ELF-1 (cell line): Measurements from ENCODE around the gene MYO5B.
"Not testable (repeated sequence)": the region's sequence is repeated elsewhere in the genome, so short reads cannot be mapped to it uniquely, and the experiment has no call there.

Source experiments
- DNase-seq: peaks from one replicate; pipeline ENCODE4 v3.0.0-alpha.2; 2016; ENCODE audit warnings: low read depth, low spot score

MYO5B gene

GRCh38 chr18:49799806-49800205 is 395.1 kb downstream of the MYO5B start:
- not testable (repeated sequence) for DNase-seq

- no peak for DNase-seq
Measured at GRCh38 chr18:49798001-49798400, 396.9 kb downstream of the MYO5B start.

DNA sequence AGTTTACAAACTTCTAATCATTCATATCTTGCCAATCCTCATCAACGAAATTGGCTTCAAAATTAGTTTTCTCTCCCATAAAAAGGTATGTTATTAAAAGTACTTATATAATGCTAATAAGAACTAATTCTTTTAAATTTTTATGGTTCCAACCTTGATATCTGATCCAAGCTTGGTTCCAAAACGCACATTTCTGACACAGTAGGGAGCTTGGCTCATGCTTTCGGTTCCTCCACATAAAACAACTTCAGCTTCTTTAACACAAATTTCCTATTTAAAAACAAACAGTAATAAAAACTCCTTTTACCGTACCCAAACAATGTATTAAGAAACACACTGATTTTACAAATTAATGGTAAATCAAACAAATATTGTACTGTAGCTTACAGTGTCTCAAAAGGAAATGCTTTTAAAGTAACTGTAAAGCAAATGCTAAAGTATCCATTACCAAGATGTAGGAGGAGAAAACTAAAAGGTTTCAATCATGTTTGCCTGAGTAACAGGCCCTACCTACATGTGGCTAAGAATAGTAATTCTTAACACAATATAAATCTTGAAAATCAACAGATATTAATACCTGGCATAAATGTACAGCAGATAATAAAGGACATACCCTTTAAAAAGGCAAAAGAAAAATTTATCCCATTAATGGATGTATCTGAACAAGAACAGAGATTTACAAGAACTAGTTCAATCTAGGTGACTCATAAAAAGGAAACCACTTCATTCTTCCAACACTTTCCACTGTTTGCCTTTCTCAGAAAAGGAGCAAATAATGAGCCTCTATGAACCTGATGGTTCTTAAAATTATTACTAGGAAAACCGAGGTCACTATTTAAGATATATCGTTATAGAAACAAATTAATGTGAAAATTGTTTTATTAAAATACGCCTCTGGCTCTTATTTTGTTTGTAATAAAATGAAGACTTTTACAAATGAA is 399.1 kb downstream of the MYO5B start:
- DNase-seq: no peak

GRCh38 chr18:49794743-49795142 is 400.2 kb downstream of the MYO5B start:
- no peak for DNase-seq

GRCh38 chr18:49789560-49790134 is 405.3 kb downstream of the MYO5B start:
- not testable (repeated sequence) for DNase-seq

- DNase-seq: no peak
Measured at GRCh38 chr18:49788327-49788898, 406.5 kb downstream of the MYO5B start.

DNA sequence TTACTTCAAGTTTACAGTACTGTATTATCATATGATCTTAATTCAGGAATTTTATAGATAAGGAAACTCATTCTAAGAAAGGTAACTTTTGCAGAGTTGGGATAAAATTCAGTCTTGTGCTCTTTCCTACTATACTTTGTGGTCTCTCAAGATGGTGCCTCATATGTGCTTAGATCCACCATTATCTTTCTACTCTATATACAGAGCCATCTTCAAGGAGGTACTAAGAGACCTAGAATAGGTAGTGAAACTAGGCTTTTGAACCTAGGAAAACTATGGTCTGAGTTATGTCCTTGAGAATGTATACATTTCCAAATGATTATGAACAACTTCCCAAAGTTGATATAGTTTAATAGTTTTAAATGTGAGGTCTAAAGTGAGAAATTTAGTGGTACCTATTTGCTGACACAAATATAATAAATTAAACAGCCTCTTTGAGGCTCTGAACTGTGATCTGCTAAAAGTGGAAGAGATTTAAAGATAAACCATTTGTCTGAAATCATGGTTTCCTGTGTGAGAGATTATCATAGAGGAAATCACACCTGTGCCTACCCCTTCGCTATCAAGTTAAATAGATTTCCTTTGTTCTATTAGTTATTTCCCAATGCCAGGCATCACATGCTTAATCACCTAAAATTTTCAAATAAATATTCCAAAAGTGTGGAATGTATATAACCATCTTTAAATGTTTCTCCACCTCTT is 408.8 kb downstream of the MYO5B start:
- no peak for DNase-seq

- DNase-seq: no peak
Measured at GRCh38 chr18:49784427-49785185, 410.3 kb downstream of the MYO5B start.

DNA sequence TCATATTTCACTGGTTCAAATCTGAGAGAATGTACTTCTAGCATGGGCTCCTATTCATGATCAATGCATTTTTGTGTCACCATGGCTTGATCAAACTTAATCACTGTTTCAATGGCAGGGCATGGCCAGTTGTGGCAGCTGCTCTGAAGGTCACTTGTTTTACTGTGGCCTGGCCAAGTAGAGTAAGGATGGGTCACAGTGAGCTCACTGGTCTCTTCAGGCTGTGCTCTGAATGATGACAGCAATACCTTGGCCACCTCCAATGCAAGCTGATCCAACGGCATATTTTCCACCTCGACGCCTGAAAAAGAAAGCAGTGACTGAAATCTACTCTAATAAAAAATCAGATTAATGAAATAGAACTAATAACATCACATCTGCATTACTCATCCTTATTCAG is 411.3 kb downstream of the MYO5B start:
- not testable (repeated sequence) for DNase-seq

DNA sequence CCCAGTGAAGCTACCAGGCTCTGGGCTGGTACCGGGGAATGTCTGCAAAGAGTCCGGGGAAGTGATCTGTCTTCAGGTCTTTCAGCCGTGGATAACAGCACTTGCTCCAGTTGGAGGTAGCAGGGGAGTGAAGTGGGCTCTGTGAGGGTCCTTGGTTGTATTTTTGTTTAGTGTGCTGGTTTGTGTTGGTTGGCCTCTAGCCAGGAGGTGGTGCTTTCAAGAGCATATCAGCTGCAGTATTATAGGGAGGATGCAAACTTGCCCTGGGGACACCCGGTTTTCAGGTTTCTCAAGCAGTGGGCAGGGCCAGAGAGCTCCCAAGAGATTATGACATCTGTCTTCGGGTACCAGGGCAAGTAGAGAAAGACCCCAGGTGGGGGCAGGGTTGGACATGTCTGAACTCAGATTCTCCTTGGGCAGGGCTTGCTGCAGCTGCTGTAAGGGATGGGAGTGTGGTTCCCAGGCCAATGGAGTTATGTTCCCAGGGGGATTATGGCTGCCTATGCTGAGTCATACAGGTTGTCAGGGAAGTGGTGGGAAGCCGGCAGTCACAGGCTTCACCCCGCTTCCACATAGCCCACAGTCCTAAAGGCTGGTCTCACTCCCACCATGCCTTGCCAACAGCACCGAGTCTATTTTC is 416.0 kb downstream of the MYO5B start:
- DNase-seq: peak; percentile 51
